NT2/D1 (cell line): ENCODE results near the gene DUSP22.
"Not testable (repeated sequence)": the region's sequence is repeated elsewhere in the genome, so short reads cannot be mapped to it uniquely, and the experiment has no call there.

ENCODE experiments used
- DNase-seq: peaks from one replicate; pipeline ENCODE4 v3.0.0-alpha.2; 2011; ENCODE audit warnings: low read depth, low spot score
- H3K27me3 ChIP-seq: 2 replicates; pipeline ENCODE4 v1.6.0; 2011; ENCODE audit warnings: mild to moderate bottlenecking; ENCODE audit not compliant: insufficient read length, insufficient read depth
- H3K36me3 ChIP-seq: 2 replicates; pipeline ENCODE4 v1.6.1; 2011; ENCODE audit warnings: mild to moderate bottlenecking, low read length, mixed read lengths; ENCODE audit not compliant: insufficient read depth, insufficient read length
- H3K4me1 ChIP-seq: 2 replicates; pipeline ENCODE4 v1.5.1; 2011; ENCODE audit not compliant: insufficient read depth, insufficient read length
- H3K4me3 ChIP-seq: 2 replicates; pipeline ENCODE4 v1.5.1; 2011; ENCODE audit warnings: low read depth; ENCODE audit not compliant: insufficient read length
- H3K9ac ChIP-seq: 2 replicates; pipeline ENCODE4 v1.6.0; 2011; ENCODE audit warnings: low read depth; ENCODE audit not compliant: insufficient read length
- H3K9me3 ChIP-seq: 2 replicates; pipeline ENCODE4 v1.5.1; 2011; ENCODE audit warnings: mild to moderate bottlenecking, low read length; ENCODE audit not compliant: insufficient read depth
- SUZ12 ChIP-seq: IDR thresholded peaks from 2 replicates; pipeline ENCODE4 v1.6.1; 2011; ENCODE audit not compliant: insufficient read length, insufficient read depth; ENCODE audit errors: extremely low read depth
- YY1 ChIP-seq: IDR thresholded peaks from 2 replicates; pipeline ENCODE4 v1.6.1; 2011; ENCODE audit not compliant: insufficient read length, insufficient read depth
- ZNF274 ChIP-seq: IDR thresholded peaks from 2 replicates; pipeline ENCODE4 v1.6.1; 2011; ENCODE audit warnings: mild to moderate bottlenecking, low read depth, low read length

DUSP22 gene

GRCh38 chr6:324116-324728, 31.9 kb downstream of the DUSP22 start:
- Histone ChIP-seq H3K36me3 (peaks cover 4% of the 10 kb centered on the region), H3K4me3 (no peak overlapping the region), H3K27me3 (peaks cover 92% of the 10 kb centered on the region), H3K4me1 (peaks cover 5% of the 10 kb centered on the region), H3K9me3 (no peaks in the 10 kb centered on the region), H3K9ac (no peak overlapping the region)
- no peak for TF ChIP-seq SUZ12
- TF ChIP-seq YY1 = no peak
- no peak for TF ChIP-seq ZNF274
- no peak for DNase-seq

- Histone ChIP-seq H3K36me3 (peaks cover 4% of the 10 kb centered on the region), H3K4me3 (no peak overlapping the region), H3K9me3 (no peaks in the 10 kb centered on the region), H3K27me3 (peaks cover 92% of the 10 kb centered on the region), H3K9ac (no peak overlapping the region), H3K4me1 (peaks cover 5% of the 10 kb centered on the region)
- no peak for TF ChIP-seq ZNF274
- DNase-seq = no peak
Measured at GRCh38 chr6:324729-325125, 32.4 kb downstream of the DUSP22 start.

- H3K9me3 ChIP-seq = not testable (repeated sequence)
- H3K27me3 ChIP-seq = peaks cover 92% of the 10 kb centered on the region
Measured at GRCh38 chr6:325161-325860, 33.0 kb downstream of the DUSP22 start.

DNA sequence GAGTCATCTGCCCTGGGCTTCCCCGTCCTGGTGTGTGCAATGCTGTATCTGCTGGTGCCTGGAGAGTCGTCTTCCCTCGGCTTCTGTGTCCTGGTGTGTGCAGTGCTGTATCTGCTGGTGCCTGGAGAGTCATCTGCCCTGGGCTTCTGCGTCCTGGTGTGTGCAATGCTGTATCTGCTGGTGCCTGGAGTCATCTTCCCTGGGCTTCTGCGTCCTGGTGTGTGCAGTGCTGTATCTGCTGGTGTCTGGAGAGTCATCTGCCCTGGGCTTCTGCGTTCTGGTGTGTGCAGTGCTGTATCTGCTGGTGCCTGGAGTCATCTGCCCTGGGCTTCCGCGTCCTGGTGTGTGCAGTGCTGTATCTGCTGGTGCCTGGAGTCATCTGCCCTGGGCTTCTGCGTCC, 33.8 kb downstream of the DUSP22 start:
- H3K36me3 ChIP-seq, DNase-seq, H3K9me3 ChIP-seq, H3K9ac ChIP-seq, H3K4me3 ChIP-seq, H3K4me1 ChIP-seq: not testable (repeated sequence)
- peaks cover 92% of the 10 kb centered on the region for H3K27me3 ChIP-seq

More at GRCh38 chr6:325161-325860, 33.0 kb downstream of the DUSP22 start:
- H3K4me1 ChIP-seq, H3K36me3 ChIP-seq, DNase-seq, H3K9ac ChIP-seq, H3K4me3 ChIP-seq: not testable (repeated sequence)

- H3K27me3 ChIP-seq = peaks cover 92% of the 10 kb centered on the region
- peaks cover 4% of the 10 kb centered on the region for H3K36me3 ChIP-seq
- H3K9ac ChIP-seq = no peak overlapping the region
- no peak for DNase-seq
- peaks cover 8% of the 10 kb centered on the region for H3K4me1 ChIP-seq
- TF ChIP-seq SUZ12 = no peak
- TF ChIP-seq YY1 = no peak
- no peak for TF ChIP-seq ZNF274
- H3K4me3 ChIP-seq = no peak overlapping the region
- no peaks in the 10 kb centered on the region for H3K9me3 ChIP-seq
Measured at GRCh38 chr6:326896-327537, 34.7 kb downstream of the DUSP22 start.

DNA sequence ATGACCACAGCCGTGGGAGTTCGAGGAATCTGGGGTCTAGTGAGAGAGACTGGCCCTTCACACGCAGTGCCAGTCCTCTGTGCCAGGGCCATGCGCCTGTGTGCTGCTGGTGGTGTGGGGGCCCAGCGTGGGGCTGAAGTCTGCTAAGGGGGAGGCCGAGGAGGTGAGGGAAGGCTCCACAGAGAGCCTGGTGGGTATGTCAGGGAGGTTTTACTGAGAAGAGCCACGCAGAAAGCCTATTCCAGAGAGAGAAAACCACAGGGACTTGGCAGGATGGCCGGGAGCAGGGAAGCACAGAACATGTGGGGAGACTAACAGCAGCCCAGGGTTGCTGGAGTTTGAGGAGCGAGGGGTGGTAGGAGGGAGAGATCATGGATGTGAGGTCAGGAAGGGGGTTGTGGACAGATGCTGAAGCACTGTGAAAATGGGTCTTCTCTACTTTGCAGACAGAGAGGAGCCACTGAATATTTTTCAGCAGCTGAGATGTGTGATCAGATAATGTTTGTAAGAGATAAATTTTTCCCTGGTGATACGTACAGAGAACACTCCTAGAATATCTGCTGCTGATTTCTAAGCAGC, 35.3 kb downstream of the DUSP22 start:
- no peak for DNase-seq
- no peak for TF ChIP-seq ZNF274
- TF ChIP-seq SUZ12 = peak; percentile 19

GRCh38 chr6:328136-328670, 35.9 kb downstream of the DUSP22 start:
- Histone ChIP-seq H3K4me1 (peaks cover 8% of the 10 kb centered on the region), H3K27me3 (peaks cover 92% of the 10 kb centered on the region), H3K4me3 (no peak overlapping the region), H3K36me3 (peaks cover 4% of the 10 kb centered on the region), H3K9ac (no peak overlapping the region), H3K9me3 (no peaks in the 10 kb centered on the region)
- TF ChIP-seq YY1 (no peak), ZNF274 (no peak), SUZ12 (no peak)
- DNase-seq = no peak

More for the DNA sequence above, 35.3 kb downstream of the DUSP22 start:
- Histone ChIP-seq H3K9ac (no peak overlapping the region), H3K9me3 (no peaks in the 10 kb centered on the region), H3K4me3 (no peak overlapping the region), H3K27me3 (peaks cover 92% of the 10 kb centered on the region), H3K36me3 (peaks cover 4% of the 10 kb centered on the region), H3K4me1 (peaks cover 8% of the 10 kb centered on the region)
